Omental fat pad (tissue), 4 donors: ENCODE measurements around the gene ADAMTSL2. TPM values are rescaled to one million over a fixed set of nuclear protein-coding genes. Genes with fewer than 3 reads are reported as not detected.

ENCODE experiments used
- ATAC-seq: fragments of 150-250 bp; one replicate; pipeline ENCODE4 v1.9.1; 2016; ENCODE audit warnings: mild to moderate bottlenecking, moderate library complexity; ENCODE audit not compliant: low FRiP score
- DNase-seq: peaks from one replicate; pipeline ENCODE4 v3.0.0-alpha.2; 2019; ENCODE audit warnings: low spot score
- CTCF ChIP-seq, 3 donors: fragments of 450-650 bp; IDR thresholded peaks; one replicate each; pipeline ENCODE4 v1.5.1; 2016 to 2017; ENCODE audit warnings: antibody characterized with exemption in 3 of 3, mild to moderate bottlenecking in 3 of 3, moderate library complexity in 2 of 3
- total RNA-seq, 4 donors: library from RNA; depleted of rRNA; stranded (reverse); fragments of >200 nt; gene quantifications; one replicate each; pipeline ENCODE4 v1.1.0, GENCODE V29; 2016

ADAMTSL2 gene
- total RNA-seq, 4 donors from 2014 or later: 0.63 to 4.7 (median 1.4) TPM

DNA sequence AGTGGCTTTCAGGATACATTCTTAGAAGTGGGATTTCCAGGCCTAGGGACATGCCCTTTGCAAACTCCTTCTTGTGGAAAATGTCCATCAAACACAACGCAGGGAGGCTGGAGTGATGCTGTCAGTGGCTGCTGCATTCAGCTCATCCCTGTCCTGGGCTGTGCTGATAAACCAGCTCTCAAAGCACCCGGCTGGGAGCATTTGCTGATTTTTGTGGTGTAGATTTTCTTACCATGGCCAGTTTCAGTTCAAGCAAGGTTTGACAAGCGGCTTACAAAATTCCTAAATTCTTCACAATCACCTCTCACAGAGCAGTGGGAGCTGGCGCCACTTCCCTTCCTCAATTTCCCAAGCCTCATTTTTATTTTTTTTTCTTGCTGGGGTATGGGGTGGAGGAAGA lies 46.5 kb downstream of the ADAMTSL2 start:
- ATAC-seq: no peak
- no peak for TF ChIP-seq CTCF (IDR thresholded peaks at IDR 0.05)
- no peak for DNase-seq

- ATAC-seq (no peak), DNase-seq (no peak)
- no peak for TF ChIP-seq CTCF (IDR thresholded peaks at IDR 0.05)
Measured at GRCh38 chr9:133581513-133582343, 47.2 kb downstream of the ADAMTSL2 start.

DNA sequence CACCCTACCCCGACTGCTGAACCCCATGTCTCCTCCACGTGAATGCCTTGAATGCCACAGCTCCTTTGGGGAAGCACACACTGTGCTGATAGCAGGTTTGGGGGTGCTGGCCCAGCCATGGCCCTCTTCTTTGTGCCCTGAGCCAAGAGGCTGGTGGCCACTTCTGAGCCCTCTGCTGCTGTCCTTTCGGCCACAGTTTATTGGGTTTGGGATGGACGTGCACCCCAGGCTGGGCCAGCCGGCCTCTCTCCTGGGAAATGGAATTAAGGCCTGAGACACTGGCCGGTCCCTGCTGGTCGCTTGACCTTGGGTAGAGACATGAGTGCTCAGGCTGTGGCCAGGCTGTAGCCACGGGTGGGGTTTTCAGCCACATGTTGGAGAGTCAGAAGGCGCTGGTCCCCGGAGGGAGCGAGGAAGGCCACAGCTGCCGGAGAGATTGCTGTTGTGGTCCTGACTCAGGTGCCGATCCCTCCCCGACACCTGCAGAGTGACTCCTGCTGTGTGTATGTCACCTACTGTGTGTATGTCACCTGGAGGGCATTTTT lies 48.1 kb downstream of the ADAMTSL2 start:
- ATAC-seq (no peak), DNase-seq (no peak)
- no peak for TF ChIP-seq CTCF (IDR thresholded peaks at IDR 0.05)

- DNase-seq: no peak
- no peak for ATAC-seq
- TF ChIP-seq CTCF (IDR thresholded peaks at IDR 0.05): no peak
Measured at GRCh38 chr9:133583111-133583510, 48.6 kb downstream of the ADAMTSL2 start.

DNA sequence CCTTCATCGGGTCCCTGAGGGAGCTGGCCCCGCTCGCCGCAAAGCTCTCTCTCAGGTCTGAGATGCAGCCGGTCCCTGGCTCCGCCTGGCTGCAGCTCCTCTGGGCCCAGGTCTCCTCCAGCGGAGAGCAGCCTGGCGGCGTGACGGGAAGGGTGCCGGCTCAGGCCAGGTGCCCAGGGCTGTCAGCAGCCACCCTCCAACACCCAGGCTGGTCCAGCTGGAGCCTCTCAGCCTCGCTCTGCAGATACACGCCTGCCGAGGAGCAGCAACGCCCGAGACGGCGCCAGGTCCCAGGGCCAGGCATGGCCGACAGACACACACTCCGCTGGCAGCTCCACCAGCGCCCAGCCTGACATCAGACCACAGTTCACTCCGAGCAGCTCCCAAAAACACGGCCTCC lies 49.1 kb downstream of the ADAMTSL2 start:
- no peak for DNase-seq
- no peak for TF ChIP-seq CTCF (IDR thresholded peaks at IDR 0.05)
- no peak for ATAC-seq

- no peak for TF ChIP-seq CTCF (IDR thresholded peaks at IDR 0.05)
- ATAC-seq (no peak), DNase-seq (no peak)
Measured at GRCh38 chr9:133584167-133584558, 49.7 kb downstream of the ADAMTSL2 start.
